GM12892 (cell line): ENCODE data around the gene LMO2.

ENCODE experiments used
- POLR2A ChIP-seq: IDR thresholded peaks from 2 replicates; pipeline ENCODE4 v1.6.1; 2011; ENCODE audit warnings: low read depth, low read length, control low read depth
- POLR2AphosphoS5 ChIP-seq: IDR thresholded peaks from 2 replicates; pipeline ENCODE4 v1.6.1; 2011; ENCODE audit warnings: low read depth, low read length, control low read depth
- TAF1 ChIP-seq: IDR thresholded peaks from 2 replicates; pipeline ENCODE4 v1.6.1; 2011; ENCODE audit warnings: low read depth, mild to moderate bottlenecking, control low read depth, low read length, borderline replicate concordance

GRCh38 chr11:33889821-33890378, 2.0 kb downstream of the LMO2 start:
- TF ChIP-seq POLR2A (no peak), POLR2AphosphoS5 (no peak), TAF1 (no peak)
